Measurements from ENCODE around the gene DNAJC13.
"Not testable (repeated sequence)": the region's sequence is repeated elsewhere in the genome, so short reads cannot be mapped to it uniquely, and the experiment has no call there.

DNAJC13 gene, protein sequence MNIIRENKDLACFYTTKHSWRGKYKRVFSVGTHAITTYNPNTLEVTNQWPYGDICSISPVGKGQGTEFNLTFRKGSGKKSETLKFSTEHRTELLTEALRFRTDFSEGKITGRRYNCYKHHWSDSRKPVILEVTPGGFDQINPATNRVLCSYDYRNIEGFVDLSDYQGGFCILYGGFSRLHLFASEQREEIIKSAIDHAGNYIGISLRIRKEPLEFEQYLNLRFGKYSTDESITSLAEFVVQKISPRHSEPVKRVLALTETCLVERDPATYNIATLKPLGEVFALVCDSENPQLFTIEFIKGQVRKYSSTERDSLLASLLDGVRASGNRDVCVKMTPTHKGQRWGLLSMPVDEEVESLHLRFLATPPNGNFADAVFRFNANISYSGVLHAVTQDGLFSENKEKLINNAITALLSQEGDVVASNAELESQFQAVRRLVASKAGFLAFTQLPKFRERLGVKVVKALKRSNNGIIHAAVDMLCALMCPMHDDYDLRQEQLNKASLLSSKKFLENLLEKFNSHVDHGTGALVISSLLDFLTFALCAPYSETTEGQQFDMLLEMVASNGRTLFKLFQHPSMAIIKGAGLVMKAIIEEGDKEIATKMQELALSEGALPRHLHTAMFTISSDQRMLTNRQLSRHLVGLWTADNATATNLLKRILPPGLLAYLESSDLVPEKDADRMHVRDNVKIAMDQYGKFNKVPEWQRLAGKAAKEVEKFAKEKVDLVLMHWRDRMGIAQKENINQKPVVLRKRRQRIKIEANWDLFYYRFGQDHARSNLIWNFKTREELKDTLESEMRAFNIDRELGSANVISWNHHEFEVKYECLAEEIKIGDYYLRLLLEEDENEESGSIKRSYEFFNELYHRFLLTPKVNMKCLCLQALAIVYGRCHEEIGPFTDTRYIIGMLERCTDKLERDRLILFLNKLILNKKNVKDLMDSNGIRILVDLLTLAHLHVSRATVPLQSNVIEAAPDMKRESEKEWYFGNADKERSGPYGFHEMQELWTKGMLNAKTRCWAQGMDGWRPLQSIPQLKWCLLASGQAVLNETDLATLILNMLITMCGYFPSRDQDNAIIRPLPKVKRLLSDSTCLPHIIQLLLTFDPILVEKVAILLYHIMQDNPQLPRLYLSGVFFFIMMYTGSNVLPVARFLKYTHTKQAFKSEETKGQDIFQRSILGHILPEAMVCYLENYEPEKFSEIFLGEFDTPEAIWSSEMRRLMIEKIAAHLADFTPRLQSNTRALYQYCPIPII (N-terminal part only)

DNA sequence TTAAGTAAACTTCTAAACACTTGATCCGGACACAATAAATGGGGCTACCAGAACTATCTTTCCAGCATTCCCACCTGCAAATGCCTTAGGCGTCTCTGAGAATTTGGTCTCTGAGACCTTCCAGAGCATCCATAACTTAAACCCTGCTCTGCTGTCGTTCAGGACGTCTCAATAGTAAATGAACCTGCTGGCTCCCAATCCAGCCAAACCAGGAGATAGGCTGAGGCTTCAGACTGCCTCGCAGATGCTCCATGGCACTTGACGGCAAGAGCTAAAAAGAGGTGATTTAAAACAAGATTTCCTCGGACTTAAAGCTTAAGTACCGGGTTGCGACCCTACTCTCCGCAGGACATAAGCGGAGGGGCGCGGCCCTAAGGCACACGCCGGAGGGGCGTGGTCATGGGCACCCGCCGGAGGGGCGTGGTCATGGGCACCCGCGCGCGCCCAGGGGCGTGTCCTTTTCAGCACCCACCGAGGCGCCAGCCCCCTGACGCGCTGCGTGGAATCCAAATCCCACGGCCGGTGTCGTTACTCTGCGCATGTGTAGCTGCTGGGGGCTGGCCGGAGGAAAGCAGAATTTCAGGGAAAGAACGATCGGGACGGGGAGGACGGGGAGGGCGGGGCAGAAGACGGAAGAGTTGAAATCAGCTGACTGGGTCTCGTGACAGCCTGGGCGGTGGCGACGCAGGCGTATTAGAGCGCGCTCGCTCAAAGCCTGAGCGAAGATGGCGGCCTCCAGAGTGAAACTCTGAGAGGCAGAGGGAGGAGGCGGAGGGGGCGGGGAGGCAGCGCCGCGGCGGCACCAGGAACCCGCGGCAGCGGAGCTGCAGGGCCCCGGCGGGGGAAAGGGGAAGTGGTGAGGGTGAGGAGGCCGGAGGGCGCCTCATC lies at the start of gene DNAJC13:
TSS of gene DNAJC13 (plus strand) at position 696 of the 888 bp plus-strand sequence. CDS start 17,049 bp downstream, outside the sequence.
- DNase-seq: peak; percentile 93

DNA sequence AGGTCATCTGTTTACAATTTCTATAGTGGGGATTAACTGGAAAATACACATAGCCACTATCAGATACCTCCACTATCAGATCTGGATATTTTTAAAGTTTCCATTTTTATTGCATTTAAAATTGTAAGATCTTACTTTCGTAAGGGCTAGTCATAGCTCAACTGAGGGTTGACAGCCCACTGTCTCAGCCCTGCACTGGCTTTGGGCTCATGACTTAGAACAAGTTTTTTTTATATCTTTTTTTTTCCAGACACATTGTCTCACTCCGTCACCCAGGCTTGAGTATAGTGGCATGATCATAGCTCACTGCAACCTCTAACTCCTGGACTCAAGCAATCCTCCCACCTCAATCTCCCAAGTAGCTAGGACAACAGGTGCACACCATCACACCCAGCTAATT lies 48.8 kb upstream of the DNAJC13 start:
- no peak for DNase-seq

DNA sequence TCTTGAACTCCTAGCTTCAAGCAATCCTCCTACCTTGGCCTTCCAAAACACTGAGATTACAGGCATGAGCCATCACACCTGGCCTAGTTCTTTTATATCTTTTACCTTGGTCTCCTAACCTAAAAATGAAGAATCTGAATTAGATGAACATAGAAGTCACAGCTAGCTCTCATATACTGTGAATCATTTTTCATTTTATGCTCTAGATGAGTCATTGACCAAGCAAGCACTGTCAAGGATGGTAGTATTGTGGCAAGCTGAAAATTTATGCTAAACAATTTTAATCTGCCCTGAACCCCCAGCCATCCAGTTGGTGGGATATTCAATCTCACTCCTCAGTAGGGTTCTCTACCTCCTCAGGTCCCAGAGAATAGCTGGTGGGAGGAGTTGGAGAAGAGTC lies 48.3 kb upstream of the DNAJC13 start:
- DNase-seq: no peak

DNA sequence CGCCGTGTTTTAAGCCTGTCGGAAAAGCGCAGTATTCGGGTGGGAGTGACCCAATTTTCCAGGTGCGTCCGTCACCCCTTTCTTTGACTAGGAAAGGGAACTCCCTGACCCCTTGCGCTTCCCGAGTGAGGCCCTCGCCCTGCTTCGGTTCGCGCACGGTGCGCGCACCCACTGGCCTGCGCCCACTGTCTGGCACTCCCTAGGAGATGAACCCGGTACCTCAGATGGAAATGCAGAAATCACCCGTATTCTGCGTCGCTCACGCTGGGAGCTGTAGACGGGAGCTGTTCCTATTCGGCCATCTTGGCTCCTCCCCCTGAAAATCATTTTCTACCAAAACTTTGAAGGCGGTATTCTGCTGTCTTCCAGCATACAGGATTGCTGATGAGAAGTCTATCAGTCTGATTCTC lies 40.4 kb upstream of the DNAJC13 start:
- DNase-seq: peak; percentile 51

DNA sequence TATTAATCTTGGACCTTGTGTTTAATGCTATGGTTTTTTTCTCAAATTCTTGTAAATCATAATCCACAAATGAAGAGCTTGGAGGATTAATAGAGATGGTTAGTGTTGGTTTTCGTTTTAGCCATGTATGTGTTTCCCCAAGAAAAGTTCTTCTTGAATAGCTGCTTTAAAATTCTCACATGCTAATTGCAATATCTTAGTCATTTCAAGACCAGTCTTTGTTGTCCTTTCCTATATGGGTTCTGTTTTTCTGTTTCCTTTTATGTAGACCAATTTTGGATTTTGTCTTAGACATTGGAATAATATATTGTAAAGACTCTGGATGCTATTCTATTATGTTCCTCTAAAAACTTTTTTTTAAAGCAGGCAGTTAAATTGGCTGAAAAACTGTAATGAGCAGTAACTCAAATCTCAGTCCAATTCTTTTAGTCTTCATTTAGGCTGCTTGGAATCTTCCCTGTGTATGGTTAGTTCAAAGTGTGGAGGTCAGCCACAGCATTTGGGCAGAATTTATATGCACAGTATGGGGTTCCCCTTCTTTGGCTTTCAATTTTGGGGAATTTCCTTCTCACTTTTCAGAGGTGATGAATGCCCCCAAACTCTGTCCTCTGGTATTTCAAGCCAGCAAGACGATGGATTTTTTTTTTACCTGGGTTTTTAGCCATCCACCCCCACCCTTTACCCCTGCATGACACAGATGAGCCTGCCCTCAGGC lies 39.1 kb upstream of the DNAJC13 start:
- DNase-seq: no peak

DNA sequence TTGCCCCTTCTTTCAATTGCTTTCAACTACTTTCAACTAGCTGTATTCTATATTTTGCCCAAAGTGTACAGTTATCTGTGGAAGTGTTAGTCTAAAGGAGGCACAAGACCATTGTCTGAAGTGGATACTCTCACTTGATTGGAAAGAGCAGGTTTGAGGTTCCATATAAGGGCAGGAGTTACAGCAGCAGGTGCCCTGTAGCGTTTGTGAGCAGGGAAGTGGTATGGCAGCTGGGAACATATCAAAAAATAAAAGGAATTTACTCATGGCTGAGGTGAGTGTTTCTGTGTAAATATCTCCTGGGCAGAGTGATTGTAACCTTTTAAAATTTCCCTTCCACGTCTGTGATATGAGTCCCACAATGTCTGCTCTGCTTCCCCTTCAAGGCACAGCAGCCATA lies 38.5 kb upstream of the DNAJC13 start:
- peak; percentile 57 for DNase-seq

DNA sequence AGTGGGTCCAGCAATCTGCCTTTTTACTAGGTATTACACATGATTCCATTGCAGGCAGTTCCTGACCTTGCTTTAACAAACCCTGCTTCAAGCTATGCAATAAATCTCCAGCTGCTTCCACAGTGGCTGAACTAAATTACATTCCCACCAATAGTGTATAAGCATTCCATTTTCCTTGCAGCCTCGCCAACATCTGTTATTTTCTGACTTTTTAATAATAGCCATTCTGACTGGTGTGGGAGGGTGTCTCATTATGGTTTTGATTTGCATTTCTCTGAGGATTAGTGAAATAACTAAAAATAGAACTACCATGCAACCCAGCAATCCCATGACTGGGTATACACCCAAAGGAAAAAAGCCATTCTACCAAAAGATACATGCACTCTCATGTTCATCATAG lies 36.4 kb upstream of the DNAJC13 start:
- no peak for DNase-seq

DNA sequence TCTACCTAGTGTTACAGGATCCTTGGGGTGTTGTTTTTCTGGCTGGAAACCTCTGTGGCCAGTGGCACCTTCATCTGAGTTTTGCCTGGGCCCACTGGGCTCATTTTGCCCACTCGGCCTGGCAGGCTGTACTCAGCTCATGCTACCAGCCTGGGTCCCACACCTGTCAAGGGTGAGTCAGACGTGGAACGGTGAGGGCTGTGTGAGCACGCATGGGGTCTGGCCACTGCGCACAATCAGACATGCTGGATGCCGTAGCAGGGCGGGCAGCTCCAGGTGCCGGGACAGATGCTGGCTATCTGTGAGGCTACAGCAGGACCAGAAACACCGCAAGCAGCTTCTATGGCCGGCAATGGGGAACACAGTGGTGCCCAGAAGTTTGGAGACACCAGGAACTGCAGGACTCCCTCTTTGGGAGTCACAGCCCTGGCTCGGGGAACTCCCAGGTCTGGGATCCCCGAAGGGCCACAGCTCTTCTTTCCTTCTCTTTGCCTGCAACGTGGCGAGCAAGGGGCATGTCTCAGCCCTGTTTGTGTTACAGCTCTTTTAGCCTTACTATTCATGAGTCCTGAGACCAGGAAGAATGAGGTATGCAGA lies 35.9 kb upstream of the DNAJC13 start:
- DNase-seq: no peak

DNA sequence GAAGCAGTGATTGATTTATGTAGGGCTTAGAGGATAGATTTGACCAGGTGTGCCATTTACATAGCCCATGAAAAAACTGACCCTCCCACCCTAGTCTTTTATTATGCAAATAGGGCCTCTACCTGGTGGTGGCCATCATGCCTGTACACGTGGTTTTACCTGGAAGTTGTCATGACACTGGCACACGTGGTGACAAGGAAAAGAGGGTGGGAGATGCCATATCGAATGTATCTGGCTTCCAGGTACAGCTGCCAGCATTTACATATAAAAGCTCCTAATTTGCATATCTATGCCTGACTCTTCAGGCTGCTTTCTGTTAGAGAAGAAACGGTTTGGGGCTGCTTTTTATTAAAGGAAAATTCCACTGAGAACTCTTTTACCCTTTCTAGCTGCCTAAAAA lies 35.0 kb upstream of the DNAJC13 start:
- no peak for DNase-seq

DNA sequence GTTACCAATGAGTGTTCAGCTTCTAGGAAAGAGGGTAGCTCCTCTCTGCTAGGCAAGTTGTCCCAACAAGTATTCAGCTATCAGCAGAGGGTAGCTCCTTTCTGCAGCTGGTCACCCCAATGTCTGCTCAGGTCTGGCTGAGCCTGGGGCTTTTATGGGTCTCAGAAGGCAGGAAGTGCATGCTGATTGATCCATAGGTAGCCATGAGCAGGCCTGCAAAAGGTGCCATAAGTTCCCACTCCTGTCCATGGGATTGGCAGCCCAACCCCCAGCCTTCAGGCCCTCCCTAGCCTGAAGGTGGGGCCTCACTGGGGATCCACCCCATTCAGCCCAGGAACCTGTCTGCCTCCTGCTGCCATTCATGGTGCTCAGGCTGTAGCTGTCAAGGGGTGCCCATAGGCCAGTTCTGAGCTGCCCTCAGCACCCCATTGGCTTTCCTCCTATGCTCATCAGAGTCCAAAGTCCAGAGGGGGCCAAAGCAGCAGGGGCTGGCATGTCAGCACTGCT lies 34.6 kb upstream of the DNAJC13 start:
- DNase-seq: no peak

DNA sequence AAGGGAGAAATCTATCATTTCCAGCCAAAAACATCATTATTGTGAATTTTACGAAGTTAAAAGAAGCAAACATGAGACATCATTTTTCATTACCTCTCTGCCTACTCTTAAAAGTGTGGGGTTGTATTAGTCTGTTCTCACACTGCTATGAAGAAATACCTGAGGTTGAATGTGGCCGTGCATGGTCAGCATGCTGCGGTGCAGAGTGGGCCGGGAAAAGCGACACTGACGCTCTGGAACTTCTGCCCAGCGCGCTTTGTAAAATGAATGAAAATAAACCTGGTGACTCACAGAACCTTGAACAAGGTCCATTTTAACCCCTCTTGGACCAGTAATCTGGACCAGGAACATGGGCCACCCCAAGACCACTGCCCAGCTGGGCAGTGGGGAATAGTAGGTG lies 31.0 kb upstream of the DNAJC13 start:
- no peak for DNase-seq

DNA sequence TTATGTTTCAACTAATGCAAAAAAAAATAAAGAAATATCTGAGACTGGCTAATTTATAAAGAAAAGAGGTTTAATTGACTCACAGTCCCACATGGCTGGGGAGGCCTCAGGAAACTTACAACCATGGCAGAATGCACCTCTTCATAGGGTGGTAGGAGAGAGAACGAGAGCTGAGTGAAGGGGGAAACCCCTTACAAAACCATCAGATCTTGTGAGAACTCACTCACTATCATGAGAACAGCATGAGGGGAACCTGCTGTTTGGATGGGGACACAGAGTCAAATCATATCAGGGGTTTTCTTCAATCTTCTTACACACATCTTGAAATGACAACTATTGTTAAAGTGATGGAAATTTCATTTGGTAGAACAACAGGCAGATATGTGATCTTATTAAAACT lies 24.6 kb upstream of the DNAJC13 start:
- DNase-seq: not testable (repeated sequence)

DNA sequence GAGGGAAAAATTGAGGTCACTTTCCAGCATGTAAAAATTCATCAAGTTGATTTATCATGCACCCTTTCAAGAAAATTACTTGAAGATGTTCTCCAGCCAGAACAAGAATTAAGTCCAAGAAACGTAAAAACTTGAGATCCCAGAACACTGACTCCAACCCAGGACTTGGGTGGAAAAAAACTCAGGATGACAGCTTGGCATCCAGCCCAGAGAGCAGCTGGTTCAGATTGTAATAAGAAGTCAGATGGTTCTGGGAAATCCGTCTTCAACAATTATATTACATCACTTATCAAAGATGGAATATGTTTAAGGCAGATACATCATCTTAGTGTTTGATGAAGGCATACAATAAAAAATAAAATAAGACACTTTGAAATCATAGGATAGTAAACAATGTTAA lies 23.0 kb upstream of the DNAJC13 start:
- peak; percentile 18 for DNase-seq

DNA sequence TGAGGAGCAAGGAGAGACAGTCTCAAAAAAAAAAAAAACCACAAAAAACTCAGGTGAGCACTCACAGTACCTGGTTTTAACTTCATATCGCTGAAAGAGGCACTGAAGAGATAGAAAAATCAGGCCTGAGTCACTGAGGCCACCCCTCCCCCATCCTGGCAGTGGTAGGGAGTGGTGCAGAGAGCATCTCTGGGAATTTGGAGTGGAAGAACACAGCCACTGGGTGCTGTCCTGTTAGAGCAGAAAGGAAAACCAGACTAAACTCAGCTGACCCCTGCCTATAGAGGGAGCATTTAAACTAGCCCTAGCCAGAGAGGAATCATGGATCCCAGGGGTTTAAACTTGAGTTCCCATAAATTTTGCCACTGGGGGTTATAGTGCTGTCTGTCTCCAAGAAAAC lies 22.2 kb upstream of the DNAJC13 start:
- no peak for DNase-seq

DNA sequence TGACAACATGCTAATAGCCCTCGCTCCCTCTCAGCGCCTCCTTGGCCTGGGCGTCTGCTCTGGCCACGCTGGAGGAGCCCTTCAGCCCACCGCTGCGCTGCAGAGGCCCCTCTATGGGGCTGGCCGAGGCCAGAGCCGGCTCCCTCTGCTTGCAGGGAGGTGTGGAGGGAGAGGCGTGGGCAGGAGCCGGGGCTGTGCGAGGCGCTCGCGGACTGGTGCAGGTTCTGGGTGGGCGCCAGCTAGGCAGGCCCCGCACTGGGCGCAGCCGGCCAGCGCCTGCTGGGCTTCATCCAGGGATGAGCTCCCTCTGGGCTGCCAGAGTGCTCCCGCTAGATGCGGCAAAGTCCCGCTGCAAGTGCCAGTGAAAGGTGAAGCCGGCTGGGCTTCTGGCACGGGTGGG lies 21.0 kb upstream of the DNAJC13 start:
- DNase-seq: no peak

DNA sequence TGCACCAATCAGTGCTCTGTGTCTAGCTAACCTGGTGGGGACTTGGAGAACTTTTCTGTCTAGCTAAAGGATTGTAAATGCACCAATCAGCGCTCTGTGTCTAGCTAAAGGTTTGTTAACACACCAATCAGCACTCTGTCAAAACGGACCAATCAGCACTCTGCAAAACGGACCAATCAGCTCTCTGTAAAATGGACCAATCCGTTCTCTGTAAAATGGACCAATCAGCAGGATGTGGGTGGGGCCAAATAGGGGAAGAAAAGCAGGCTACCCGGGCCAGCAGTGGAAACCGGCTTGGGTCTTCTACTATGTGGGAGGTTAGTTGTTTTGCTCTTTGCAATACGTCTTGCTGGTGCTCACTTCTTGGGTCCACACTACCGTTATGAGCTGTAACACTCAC lies 20.5 kb upstream of the DNAJC13 start:
- not testable (repeated sequence) for DNase-seq

DNA sequence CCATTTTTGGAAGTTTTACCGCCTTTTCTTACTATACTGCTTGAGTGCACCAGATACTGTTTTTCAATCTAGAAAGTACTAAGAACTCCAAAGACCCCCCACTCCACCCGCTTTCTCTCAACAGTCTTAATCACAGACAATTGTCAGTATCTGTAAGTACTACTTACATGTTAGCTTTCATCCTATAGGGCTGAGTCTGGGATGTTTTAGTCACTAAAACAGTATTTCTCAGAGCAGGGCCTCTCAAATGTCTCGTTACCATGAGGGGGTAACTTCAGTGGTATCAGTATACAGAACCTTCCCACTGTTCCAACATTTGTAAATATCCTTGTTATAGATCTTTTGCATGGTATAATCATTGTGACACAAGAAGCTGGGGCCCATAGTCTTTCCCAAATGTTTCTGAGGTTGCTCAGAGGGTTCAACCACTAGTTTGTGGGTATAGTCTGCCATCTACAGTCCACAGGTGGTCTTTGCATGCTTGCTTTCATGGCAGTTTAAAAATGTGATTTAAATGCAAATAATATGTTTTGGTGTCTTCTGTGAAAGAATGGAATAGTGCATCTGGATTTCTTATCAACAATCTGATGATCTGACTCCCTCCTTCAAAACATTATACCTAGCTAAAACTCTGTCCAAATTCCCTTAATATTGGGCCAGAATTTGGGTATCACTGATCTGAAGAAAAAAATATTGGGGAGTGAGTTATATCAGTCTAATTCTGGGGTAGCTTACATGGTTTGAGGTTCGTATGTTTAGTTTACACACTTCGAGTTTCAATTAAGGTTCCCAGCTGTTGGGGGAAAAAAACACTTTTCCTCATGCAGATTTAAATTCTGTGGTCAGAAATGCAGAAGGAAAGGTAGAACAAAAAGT lies 18.0 kb upstream of the DNAJC13 start:
- peak; percentile 37 for DNase-seq

DNA sequence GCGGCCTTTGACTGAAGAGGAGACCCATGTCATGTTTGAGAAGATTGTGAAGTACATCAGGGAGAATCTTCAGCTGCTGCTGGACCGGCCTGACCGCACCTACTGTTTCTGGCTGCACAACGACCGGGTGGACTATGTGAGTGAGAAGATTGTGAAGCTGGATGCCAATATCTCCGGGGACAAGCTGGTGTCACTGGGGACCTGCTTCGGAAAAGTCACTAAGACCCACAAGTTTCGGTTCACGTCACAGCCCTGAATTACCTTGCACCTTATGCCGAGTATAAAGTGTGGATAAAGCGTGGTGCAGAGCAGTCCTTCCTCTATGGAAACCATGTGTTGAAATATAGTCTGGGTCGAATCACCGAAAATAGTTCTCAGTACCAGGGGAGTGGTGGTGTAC lies 16.0 kb upstream of the DNAJC13 start:
- DNase-seq: no peak

DNA sequence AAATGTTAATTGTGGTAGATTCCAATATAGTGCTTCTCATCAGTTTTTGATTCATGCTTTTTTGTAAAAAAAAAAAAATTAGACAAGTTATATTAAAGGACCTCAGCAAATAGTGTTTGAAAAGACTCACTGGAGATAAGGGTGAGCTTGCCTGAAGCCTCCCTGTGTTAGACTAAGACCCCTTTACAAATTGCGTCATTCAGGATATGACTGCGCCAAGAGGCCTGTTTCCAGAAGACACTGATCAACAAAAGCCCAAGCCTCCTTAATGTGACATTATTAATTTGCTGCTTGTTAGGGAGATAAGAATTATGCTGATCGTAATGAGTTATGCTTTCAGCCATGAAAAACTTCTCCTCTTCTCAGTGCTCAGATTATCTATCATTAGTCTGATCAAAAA lies 13.0 kb upstream of the DNAJC13 start:
- DNase-seq: no peak

DNA sequence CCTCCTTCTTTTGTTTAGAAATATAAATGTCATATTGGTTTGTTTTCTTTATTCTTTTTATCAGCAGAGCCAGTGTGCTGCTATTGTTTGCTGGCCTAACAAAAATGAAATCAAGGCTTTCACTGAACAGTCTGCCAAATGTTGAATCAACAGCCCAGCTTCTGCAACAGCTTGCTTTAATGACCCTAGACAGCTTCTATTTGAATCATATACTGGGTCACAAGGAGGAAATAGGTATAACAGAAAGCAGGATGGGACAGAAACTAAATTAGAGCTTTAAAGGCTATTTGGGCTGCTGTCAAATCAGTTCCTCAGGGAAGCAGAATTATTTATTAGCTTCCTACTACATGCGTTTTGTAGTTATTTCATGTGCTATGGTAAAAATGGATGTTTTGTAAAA lies 12.1 kb upstream of the DNAJC13 start:
- peak; percentile 71 for DNase-seq

Data from NCI-H69 (cell line).